GM18858 (cell line): Measurements from ENCODE around the gene DDRGK1.

Source experiments
- ATAC-seq: cut with Tn5 transposase; IDR thresholded peaks from one replicate; pipeline ENCODE4 v1.9.1; 2021; ENCODE audit not compliant: unreplicated experiment

The DDRGK1 gene

DNA sequence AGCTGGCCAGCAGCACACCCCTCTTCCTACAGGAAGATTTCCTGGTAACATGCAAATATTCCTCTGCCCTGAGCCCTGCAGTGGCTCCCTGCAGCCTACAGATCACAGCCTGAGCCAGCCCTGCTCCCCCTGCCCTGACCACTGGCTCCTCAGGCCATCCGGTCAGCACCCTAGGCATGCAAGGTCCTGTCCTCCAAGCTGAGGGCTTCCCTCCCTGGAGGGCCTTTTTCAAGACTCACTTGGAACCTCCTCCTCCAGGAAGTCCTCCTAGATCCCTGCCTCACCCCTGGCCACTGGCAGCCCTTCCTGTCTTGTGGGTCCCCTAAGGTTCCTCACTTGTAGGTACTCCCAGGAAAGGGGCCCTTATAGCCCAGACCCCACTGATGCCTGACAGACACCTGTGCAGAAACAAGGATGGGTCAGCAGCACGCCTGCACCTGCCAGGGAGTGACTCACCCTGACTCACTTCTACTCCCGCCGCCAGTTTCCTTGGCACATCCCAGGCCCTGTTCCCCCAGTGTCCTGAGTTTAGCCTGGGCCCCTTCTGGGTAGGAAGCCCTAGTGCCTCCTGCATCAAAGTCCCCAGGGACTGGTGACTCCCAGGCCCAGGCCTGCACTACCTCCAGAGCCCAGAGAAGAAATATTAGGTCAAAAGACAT is 31.3 kb upstream of the DDRGK1 start:
- no peak for ATAC-seq

DNA sequence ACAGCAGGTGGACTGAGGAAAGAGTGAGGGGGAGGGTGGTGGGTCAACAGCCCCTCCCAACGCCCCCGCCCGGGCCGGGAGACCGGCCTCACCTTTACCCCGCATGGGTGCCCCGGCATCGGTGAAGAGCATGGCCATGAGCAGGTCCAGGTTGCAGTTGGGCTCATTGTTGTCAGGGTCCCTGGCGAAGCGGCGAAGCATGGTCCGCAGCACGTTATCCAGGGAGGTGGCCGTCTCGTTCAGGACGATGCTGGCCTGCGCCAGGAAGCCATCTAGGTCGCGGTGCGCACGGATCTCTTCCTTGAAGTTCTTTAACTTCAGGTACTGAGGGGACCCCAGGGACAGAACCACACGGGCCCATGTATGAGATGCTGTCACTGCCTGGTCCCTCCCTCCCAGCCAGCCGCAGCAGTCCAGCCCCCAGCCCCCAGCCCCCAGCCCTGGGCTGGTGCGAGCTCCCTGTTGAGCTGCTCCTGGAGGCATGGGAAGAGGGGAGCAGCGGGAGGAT is 29.6 kb upstream of the DDRGK1 start:
- ATAC-seq, result no peak

GRCh38 chr20:3233131-3233990 is 28.9 kb upstream of the DDRGK1 start:
- ATAC-seq, result no peak

DNA sequence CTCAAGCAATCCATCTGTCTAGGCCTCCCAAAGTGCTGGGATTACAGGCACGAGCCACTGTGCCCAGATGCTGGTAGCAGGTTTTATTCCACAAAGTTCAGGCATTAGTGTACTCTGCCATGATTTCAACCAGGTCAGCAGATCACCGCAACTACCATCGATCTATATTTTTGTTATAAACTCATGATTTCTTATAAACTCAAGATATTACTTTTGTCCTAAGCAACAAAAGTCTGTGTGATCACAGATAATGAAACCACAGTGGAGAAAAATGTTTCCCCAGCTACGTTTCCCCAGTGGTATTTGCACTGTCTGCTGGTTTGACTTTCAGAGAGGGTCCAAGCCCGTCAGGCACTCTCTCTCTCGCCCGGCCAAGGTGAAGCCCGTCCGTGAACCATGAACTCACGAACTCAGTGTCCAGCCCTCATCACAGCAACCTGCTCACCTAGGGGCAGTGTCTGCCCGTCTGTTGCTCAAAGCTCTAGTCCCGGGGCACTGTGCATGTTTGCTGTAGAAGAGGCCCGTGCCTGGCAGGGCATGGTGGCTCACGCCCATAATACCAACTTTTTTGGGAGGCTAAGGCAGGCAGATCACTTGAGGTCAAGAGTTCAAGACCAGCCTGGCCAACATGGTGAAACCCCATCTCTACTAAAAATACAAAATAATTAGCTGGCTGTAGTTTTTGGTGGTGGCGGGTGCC is 27.6 kb upstream of the DDRGK1 start:
- ATAC-seq, result no peak

- ATAC-seq, result no peak
Measured at GRCh38 chr20:3231116-3231515, 26.6 kb upstream of the DDRGK1 start.

DNA sequence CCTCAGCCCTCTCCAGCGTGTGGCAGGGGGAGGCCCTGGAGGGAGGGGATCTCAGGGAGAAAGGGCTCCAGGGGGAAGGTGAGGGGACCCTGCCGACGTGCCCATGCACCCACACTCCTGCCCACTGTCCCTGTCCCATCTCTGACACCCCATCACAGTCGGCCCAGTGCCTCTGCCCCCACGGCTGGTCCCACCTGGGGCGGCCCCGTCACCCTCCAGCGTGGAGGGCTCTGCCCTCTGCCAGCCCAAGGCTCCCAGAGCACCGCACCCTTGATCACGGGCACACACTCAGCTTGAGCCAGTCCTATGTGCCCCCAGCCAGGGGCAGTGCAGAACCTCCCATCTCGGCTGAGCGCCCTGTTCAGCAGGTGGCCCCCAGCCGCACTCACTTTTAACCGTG is 25.3 kb upstream of the DDRGK1 start:
- ATAC-seq, result no peak

DNA sequence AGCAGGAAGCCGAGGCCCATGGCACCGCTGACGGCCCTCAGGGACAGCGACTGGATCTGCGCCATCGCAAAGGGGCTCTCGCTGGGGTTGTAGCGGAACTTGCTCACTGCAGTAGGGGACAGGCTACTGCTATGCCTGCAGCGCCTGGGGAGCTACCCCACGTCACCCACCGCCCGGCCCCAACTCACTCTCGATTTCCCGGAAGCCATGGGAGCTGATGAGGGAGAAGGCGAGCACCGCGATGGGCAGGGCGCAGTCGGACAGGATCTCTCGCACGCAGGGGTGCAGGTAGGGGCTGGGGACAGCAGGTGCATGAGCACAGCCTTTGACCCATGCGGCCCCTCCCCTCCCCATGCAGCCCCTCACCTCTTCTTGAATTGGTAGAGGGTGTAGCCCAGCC is 24.7 kb upstream of the DDRGK1 start:
- no peak for ATAC-seq

DNA sequence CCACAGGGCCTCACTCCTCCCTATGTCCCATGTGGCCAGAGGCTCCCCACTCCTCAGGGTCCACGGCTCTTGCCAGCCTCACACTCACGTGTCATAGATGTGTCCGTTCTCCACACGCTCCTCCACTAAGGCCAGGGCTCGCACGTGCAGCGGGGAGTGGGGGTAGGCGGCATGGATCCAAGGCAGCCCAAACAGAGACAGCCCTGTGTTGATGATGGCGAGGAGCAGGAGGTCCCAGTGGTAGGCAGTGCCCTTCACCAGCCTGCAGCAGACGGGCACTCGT is 24.2 kb upstream of the DDRGK1 start:
- ATAC-seq, result no peak

DNA sequence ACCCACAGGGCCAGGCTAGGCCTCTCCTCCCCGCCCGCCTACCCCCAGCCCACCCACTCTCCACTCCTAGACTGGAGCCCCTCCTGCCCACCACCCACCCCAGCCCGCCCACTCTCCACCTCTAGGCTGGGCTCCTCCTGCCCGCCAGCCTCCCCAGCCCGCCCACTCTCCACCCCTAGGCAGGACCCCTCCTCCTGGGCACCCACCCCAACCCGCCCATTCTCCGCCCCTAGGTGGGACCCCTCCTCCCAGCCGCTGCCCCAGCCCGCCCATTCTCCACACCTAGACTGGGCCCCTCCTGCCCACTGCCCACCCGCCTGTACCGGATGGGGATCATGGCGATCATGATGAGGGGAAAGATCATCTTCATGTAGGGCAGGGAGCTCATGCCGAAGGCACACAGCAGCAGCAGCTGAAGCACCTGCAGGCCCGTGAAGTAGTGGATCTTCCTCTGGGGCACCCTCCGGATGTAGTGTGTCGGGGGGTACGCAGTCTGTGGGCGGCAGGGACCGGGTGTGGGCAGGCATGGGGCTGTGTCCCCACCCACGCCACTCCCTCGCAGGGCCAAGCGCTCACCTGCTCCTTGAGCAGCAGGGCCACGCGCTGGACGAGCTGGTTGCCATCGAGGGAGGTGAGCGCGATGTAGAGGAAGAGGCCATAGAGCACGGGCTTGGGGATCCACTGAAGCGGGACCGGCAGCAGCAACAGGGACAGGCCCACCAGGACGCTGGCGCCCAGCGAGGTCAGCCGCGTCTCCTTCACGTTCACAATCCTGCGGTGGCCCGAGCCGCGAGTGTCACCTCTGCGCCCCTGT is 23.7 kb upstream of the DDRGK1 start:
- no peak for ATAC-seq

- ATAC-seq, result no peak
Measured at GRCh38 chr20:3227506-3227905, 23.0 kb upstream of the DDRGK1 start.

DNA sequence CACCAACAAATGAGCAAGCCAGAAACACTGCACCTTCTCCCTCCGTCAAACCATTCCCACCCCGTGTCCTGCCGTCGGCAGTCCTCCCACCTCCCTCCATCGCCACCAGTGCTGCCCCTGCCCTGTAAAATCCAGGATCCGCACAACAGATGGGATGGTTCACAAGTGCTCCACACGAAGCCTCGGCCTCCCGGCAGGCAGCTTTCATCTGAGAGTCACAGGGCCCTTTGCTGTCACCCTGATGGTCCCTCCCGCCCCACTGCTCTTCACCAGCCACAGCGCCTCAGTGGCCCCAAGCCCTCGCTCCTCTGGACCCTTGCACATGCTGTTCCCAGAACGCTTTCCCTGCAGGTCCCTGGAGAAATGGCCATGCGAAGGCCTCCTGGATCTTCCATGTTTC is 22.4 kb upstream of the DDRGK1 start:
- ATAC-seq, result no peak

DNA sequence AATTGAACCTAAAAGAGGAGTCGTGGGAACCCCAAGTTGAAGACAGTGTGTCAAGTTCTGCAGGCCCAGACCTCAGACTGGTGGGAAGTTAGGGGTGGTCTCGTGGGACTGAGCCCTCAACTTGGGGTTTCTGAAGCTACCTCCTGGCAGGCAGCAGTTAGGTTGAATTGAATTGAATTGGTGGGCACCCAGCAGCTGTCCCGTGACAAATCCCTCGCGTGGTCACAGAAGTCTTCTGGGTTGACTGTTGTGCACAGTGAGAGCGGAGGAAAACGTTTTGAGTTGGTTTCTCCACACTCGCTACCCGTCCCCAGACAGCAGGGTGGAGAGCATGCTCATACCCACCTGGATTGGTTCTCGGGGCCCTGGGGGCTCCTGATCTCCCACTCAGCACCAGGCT is 21.6 kb upstream of the DDRGK1 start:
- ATAC-seq, result no peak

DNA sequence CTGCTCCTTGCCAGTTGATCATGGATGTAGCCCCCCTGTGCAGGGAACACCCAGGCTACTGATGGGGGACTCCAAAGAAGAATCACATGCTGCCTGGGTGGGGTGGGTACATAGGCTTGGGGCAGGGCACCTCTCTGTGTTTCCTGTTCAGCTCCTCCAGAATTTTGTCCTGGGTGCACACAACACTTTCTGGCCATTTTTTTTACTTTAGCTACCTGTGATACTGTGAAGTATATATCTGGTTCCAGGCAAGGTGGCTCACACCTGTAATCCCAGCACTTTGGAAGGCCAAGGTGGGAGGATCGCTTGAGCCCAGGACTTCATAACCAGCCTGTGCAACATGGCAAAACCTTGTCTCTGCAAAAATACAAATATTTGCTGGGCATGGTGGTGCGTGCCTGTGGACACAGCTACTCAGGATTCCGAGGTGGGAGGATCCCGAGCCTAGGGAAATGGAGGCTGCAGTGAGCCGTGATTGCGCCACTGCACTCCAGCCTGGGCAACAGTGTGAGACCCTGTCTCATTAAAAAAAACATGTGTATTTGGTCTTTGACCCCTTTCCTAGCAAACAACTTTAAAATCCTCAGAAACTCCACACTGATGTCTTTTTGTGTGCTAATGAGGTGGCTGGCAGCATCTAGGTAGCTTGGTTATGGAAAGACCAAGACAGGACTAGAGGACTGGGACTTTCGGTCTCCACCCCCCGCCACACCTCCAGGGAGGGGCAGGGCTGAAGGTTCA is 20.4 kb upstream of the DDRGK1 start:
- ATAC-seq, result no peak

- ATAC-seq, result no peak
Measured at GRCh38 chr20:3223994-3224680, 19.7 kb upstream of the DDRGK1 start.

- ATAC-seq, result no peak
Measured at GRCh38 chr20:3223651-3223993, 19.1 kb upstream of the DDRGK1 start.

DNA sequence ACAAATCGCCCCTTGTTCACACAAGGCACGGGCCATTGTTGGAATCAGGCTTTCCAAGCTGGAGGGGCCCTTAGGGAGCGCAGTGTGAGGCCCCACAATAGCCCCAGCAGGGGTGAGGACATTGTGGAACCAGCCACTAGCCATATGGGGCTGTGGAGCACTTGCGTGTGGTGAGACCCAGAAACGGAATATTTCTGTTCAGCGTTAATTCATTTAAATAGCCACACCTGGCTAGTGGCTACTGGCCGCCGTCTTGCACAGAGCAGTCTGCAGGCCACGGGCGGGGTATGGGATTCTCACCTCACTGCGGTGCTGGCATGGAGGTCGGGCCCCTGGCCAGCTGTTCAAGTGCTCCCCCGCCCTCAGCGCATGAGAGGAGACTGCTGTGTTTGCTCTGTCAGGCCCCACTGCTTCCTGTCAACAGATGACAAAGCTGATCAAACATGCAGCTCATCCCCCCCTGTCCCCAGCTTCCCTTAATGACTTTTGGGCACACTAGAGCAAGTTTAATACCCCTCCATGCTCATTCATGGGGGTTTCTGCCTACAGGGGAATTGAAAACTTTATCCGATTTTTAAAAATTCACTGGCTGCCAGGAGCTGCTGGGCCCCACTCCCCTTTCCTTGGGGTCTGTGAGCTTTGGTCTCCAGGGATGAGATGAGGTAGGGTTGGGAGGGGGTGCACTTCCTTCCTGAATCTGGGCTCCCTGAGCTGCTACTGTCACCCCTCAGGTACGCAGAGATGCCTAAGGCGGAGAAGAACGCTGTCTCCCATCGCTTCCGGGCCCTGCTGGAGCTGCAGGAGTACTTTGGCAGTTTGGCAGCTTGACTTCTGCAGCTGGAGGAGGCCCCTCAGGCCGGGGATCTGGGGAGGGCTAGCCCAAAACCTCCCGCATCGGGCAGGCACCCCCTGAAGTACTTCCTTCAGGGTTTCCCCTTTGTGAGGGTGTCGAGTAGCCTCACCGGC is 18.4 kb upstream of the DDRGK1 start:
- no peak for ATAC-seq

- no peak for ATAC-seq
Measured at GRCh38 chr20:3221398-3222226, 17.1 kb upstream of the DDRGK1 start.
